LNCAP (cell line): ENCODE measurements around the gene SLX4.

Source experiments
- TF ChIP-seq, protein P1 (sequence below): fragments of 450-650 bp; IDR thresholded peaks from 2 replicates; pipeline ENCODE4 v1.5.1; 2017; ENCODE audit warnings: mild to moderate bottlenecking

The SLX4 gene

DNA sequence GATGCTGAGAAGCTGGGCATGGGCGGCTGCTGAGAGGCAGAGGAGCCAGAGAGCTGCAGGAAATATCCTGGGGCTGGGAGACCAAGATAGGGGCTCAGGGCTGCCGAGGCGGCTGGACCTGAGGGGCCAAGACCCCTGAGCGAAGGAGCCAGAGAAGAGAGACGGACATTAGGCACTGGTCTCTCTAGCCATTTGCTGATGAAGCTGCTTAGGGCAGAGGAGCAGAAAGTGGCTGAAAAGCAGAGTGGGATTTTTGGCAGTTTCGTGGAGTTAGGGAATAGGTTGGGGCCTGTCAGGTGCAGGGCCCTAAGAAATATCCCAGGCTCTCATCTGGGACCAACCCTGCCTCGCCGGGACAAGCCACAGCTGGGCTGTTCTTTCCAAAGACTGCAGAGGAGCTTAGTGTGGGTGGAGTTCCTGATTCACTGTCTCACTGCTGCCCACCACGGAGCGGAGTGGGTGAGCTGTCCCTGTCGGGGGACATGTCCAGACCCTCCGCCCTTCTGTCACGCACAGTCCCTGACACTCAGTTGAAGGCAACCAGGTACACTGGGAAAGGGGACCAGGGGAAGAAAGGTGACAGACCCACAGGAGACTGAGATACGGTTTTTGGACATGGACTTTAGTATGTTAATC, 31.8 kb upstream of the SLX4 start:
- TF ChIP-seq, protein P1, sequence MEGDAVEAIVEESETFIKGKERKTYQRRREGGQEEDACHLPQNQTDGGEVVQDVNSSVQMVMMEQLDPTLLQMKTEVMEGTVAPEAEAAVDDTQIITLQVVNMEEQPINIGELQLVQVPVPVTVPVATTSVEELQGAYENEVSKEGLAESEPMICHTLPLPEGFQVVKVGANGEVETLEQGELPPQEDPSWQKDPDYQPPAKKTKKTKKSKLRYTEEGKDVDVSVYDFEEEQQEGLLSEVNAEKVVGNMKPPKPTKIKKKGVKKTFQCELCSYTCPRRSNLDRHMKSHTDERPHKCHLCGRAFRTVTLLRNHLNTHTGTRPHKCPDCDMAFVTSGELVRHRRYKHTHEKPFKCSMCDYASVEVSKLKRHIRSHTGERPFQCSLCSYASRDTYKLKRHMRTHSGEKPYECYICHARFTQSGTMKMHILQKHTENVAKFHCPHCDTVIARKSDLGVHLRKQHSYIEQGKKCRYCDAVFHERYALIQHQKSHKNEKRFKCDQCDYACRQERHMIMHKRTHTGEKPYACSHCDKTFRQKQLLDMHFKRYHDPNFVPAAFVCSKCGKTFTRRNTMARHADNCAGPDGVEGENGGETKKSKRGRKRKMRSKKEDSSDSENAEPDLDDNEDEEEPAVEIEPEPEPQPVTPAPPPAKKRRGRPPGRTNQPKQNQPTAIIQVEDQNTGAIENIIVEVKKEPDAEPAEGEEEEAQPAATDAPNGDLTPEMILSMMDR = no peak

DNA sequence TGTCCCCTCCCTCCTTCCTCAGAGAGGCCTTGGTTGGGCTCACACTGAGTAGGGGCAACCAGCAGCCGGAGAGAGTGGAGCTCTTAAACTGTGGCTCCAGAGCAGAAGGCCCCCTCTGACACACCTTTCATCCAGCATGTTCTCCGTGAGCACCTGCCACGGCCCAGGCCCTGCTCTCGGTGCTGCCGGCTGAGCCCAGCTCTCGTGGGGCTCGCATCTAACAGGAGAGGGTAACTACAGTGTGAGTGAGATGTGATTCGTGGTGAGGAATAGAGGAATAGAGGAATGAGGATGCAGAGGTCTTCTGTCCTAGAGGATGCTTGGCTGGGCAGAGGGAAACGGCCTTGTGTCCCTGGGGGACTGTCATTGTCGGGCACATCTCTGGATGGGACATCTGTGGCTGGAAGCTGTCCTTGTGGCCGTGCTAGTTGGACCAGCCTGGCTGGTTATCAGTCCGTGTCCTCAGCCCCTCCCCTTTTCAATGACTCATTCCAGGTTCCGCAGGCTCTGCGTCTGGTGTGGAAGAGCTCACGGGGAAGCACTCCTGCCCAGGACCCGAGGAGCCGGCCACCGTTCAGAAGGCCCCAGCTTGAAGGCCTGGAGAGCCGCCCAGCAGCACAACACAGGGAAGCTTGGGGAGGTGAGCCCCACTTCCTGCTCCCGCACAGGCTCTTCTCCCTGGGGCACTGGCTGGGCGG, 31.1 kb upstream of the SLX4 start:
- TF ChIP-seq, protein P1 = no peak

DNA sequence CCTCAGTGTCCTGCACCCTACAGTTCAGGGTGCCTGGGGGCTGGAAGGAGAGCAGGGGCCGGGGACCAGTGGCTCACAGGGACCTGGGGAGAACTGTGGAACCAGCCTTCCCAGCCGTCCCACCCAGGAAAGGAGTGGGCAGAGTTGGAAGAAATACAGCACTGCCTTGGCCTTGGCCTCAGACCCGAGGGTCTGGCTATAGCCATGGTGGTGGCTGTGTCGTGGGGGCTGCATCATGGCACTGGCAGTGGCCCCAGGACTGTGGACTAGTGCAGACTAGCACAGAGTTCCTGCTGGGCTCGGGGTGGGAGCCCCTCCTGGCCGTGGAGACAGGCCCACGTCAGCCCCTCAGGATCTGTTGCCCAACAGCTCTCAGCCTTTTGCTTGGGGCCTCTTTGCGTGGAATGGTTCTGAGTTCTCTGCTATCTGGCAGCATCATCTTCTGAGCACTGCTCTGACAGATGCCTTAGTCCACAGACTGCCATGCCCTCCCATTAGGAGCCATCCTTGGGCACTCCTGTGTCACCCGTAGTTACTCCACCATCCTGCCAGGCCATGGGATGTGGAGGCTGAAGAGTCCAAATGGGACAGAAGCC, 30.5 kb upstream of the SLX4 start:
- TF ChIP-seq, protein P1 = no peak

DNA sequence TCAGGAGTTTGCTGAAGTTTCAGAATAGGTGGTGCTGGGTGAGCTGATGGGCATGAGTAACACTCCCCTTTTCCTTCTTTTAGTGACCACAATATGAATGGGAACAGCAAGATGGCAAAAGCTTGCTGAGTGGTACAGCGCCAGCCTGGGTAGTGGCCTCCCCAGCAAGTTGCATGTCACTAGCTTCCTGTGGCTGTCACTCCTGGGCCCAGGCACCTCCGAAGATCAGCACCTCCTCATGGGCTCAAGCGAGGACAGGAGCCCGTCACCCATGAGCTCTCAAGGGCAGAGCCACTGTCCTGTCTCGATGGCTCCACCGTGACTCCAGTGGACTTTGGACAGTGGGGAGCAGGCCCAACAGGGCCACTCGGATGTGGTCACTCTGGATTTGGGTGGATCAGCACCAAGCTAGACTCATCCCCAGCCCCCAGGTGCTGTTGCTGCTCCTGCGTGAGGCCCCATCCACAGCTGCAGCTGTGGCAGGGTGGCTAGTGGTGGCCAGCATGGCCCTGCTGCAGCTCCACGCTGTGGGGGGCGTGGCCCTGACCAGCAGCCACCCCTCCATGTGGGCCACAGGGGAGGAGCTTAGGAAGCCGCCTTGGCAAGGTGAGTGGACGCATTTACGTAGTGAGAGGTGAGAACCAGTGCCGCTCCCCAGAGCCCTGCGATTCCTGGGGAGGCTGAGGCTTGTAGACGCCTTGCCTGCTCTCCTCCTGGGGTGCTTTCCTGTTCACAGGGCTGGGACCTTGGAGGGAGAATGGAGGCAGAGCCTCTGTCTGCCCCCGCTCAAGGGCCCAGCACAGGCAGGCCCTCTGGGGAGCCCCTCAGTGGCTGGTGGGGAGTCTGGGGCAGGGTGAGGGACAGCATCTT, 29.5 kb upstream of the SLX4 start:
- TF ChIP-seq, protein P1 = no peak

GRCh38 chr16:3640207-3640606, 28.8 kb upstream of the SLX4 start:
- TF ChIP-seq, protein P1 = no peak

DNA sequence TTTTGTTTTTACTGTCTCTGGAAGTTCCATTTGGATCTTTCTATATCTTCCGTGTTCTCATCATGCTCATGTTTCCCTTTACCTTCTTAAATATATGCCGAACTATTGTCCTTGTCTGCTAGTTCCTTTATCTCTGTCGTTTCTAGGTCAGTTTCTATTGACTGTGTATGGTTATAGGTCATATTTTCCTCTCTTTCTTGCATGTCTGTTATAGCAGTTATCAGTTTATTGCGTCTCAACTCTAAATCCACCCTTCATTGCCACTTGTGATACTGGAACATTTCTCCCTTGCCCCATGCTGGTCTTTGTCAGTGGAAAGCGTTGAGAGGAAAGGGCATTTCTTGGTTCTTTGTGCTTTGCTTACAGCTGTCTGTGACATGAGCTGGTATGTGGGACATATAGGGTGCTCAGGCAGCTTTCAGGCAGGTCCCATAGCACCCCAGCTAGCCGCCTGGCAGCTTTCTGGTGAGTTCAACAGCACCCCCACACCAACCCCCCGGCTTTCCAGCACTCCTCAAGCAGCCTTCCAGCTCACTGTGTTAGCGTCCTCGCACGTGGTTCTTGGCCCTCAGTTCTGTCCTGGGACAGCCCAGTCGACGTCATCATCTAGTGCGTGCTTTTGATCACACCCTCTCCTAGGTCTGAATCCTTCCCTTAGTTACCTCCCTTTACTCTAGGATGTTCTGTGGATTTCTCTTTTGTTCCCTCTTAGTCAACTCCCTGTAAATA, 27.7 kb upstream of the SLX4 start:
- TF ChIP-seq, protein P1 = no peak
